Metanephros (tissue), 1 donor: ENCODE results near the gene OR13H1. TPM values are rescaled to one million over a fixed set of nuclear protein-coding genes. Genes with fewer than 3 reads are reported as not detected.

Experiments used
- total RNA-seq: library from RNA; depleted of rRNA; stranded (reverse); fragments of >200 nt; gene quantifications from one replicate; pipeline ENCODE4 v1.2.3, GENCODE V29; 2014

OR13H1 gene
- total RNA-seq, result not detected

GRCh38 chrX:131543774-131544173, at the start of gene OR13H1:
TSS of gene OR13H1 (plus strand) at chrX:131544074. CDS start at chrX:131544074, 0 bp downstream.

